HEK293 (cell line): ENCODE data around the gene SLC7A9.
A peak's percentile ranks its signal among the peaks of the same experiment; 100 is the strongest.

Experiments used
- MYNN ChIP-seq: fragments of 450-650 bp; formaldehyde crosslinking; IDR thresholded peaks from 2 replicates; pipeline ENCODE4 v1.5.1; 2016; ENCODE audit warnings: missing biosample characterization, missing genetic modification characterization, borderline replicate concordance
- SETDB1 ChIP-seq: IDR thresholded peaks from one replicate; pipeline ENCODE4 v1.6.1; 2017; ENCODE audit warnings: mild to moderate bottlenecking, low read length, moderate library complexity, mixed read lengths; ENCODE audit not compliant: insufficient read length
- ZBTB1 ChIP-seq: fragments of 450-650 bp; formaldehyde crosslinking; IDR thresholded peaks from 2 replicates; pipeline ENCODE4 v1.5.1; 2016; ENCODE audit warnings: missing biosample characterization, missing genetic modification characterization
- ZNF121 ChIP-seq: fragments of 450-650 bp; formaldehyde crosslinking; IDR thresholded peaks from 2 replicates; pipeline ENCODE4 v1.5.1; 2016; ENCODE audit warnings: missing biosample characterization, missing genetic modification characterization
- ZNF146 ChIP-seq: fragments of 450-650 bp; formaldehyde crosslinking; IDR thresholded peaks from 2 replicates; pipeline ENCODE4 v1.5.1; 2016; ENCODE audit warnings: missing biosample characterization, missing genetic modification characterization
- ZNF175 ChIP-seq: fragments of 450-650 bp; formaldehyde crosslinking; IDR thresholded peaks from 2 replicates; pipeline ENCODE4 v1.5.1; 2016; ENCODE audit warnings: missing biosample characterization, missing genetic modification characterization
- ZNF274 ChIP-seq, 2 experiments: fragments of 200-500 bp in 1 of 2; fragments of 450-650 bp in 1 of 2; sonication (Bioruptor generic) in 1 of 2; formaldehyde crosslinking in 1 of 2; IDR thresholded peaks; 2 replicates each; pipeline versions ENCODE4 v1.5.1 to v1.6.1; 2014 to 2016; ENCODE audit warnings: borderline replicate concordance in 1 of 2, inconsistent platforms in 1 of 2, low read length in 1 of 2, missing biosample characterization in 1 of 2, missing genetic modification characterization in 1 of 2
- ZSCAN30 ChIP-seq: fragments of 450-650 bp; IDR thresholded peaks from 2 replicates; pipeline ENCODE4 v1.5.1; 2018; ENCODE audit warnings: missing biosample characterization, mild to moderate bottlenecking, missing genetic modification characterization, moderate library complexity
- TF ChIP-seq, protein P1 (sequence below): fragments of 450-650 bp; formaldehyde crosslinking; IDR thresholded peaks from 2 replicates; pipeline ENCODE4 v1.5.1; 2016; ENCODE audit warnings: missing biosample characterization, missing genetic modification characterization
- TF ChIP-seq, protein P2 (sequence below): sonication (generic); formaldehyde crosslinking; IDR thresholded peaks from 2 replicates; pipeline ENCODE4 v1.8.1; 2022; ENCODE audit warnings: mild to moderate bottlenecking, moderate library complexity, missing genetic modification reagents

- TF ChIP-seq ZSCAN30 (no peak), ZBTB1 (tag by site-specific recombination) (no peak), ZNF175 (no peak), ZNF274 (IDR thresholded peaks at IDR 0.05; ENCODE audit: low read length) (no peak), ZNF274 (tag by site-specific recombination; IDR thresholded peaks at IDR 0.05; ENCODE audit: borderline replicate concordance) (no peak), SETDB1 (no peak), ZNF121 (tag by site-specific recombination) (peak; percentile 1; the same call in 1 of the 2 replicates), MYNN (tag by site-specific recombination) (no peak), ZNF146 (tag by site-specific recombination) (no peak)
- TF ChIP-seq, protein P1, sequence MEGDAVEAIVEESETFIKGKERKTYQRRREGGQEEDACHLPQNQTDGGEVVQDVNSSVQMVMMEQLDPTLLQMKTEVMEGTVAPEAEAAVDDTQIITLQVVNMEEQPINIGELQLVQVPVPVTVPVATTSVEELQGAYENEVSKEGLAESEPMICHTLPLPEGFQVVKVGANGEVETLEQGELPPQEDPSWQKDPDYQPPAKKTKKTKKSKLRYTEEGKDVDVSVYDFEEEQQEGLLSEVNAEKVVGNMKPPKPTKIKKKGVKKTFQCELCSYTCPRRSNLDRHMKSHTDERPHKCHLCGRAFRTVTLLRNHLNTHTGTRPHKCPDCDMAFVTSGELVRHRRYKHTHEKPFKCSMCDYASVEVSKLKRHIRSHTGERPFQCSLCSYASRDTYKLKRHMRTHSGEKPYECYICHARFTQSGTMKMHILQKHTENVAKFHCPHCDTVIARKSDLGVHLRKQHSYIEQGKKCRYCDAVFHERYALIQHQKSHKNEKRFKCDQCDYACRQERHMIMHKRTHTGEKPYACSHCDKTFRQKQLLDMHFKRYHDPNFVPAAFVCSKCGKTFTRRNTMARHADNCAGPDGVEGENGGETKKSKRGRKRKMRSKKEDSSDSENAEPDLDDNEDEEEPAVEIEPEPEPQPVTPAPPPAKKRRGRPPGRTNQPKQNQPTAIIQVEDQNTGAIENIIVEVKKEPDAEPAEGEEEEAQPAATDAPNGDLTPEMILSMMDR = no peak
- TF ChIP-seq, protein P2, sequence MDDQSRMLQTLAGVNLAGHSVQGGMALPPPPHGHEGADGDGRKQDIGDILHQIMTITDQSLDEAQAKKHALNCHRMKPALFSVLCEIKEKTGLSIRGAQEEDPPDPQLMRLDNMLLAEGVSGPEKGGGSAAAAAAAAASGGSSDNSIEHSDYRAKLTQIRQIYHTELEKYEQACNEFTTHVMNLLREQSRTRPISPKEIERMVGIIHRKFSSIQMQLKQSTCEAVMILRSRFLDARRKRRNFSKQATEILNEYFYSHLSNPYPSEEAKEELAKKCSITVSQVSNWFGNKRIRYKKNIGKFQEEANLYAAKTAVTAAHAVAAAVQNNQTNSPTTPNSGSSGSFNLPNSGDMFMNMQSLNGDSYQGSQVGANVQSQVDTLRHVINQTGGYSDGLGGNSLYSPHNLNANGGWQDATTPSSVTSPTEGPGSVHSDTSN (CRISPR knock-in tag) = no peak
Measured at GRCh38 chr19:32878988-32879387, 9.4 kb upstream of the SLC7A9 start.
